ENCODE results near the gene LNP1.

The LNP1 gene

GRCh38 chr3:100395679-100396431 lies 5.5 kb upstream of the LNP1 start:
- Histone ChIP-seq H3K27me3 (ENCODE audit: insufficient read depth, poor library complexity, severe bottlenecking) (no peaks in the 10 kb centered on the region), H3K4me3 (replicated peaks; ENCODE audit: insufficient read depth, low read length) (no peak overlapping the region), H3K27ac (replicated peaks) (no peak overlapping the region)
- TF ChIP-seq, protein P1, sequence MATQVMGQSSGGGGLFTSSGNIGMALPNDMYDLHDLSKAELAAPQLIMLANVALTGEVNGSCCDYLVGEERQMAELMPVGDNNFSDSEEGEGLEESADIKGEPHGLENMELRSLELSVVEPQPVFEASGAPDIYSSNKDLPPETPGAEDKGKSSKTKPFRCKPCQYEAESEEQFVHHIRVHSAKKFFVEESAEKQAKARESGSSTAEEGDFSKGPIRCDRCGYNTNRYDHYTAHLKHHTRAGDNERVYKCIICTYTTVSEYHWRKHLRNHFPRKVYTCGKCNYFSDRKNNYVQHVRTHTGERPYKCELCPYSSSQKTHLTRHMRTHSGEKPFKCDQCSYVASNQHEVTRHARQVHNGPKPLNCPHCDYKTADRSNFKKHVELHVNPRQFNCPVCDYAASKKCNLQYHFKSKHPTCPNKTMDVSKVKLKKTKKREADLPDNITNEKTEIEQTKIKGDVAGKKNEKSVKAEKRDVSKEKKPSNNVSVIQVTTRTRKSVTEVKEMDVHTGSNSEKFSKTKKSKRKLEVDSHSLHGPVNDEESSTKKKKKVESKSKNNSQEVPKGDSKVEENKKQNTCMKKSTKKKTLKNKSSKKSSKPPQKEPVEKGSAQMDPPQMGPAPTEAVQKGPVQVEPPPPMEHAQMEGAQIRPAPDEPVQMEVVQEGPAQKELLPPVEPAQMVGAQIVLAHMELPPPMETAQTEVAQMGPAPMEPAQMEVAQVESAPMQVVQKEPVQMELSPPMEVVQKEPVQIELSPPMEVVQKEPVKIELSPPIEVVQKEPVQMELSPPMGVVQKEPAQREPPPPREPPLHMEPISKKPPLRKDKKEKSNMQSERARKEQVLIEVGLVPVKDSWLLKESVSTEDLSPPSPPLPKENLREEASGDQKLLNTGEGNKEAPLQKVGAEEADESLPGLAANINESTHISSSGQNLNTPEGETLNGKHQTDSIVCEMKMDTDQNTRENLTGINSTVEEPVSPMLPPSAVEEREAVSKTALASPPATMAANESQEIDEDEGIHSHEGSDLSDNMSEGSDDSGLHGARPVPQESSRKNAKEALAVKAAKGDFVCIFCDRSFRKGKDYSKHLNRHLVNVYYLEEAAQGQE (IDR thresholded peaks at IDR 0.05; ENCODE audit: insufficient replicate concordance, low read depth) = no peak
- TF ChIP-seq SPI1 (IDR thresholded peaks at IDR 0.05; ENCODE audit: borderline replicate concordance, low read depth) (no peak), CTCF (IDR thresholded peaks at IDR 0.05; ENCODE audit: insufficient read depth, low read length) (no peak), POLR2AphosphoS5 (IDR thresholded peaks at IDR 0.05; ENCODE audit: low read depth) (no peak), GABPA (IDR thresholded peaks at IDR 0.05; ENCODE audit: low read depth) (no peak)
- no peak for DNase-seq (ENCODE audit: low read depth in 1 of 2, low spot score in 1 of 2)

DNA sequence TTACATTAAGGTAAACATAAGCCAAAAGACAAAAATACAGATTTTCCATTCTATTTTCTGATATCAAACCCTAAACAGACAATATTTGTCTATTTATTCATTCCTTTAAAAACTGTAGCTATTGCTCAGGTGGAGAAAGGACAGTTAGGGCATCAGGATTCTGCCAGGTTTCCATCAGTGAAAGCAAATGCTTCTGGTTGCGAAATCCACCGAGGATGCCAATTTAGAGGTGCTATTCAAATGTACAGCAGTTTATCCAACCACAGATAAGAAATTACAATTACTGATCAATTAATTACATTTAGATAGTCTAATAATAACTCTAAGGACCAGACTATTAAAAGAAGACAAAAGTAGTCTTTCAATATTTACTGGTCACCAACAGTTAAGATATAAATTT lies 4.4 kb upstream of the LNP1 start:
- Histone ChIP-seq H3K27ac (replicated peaks) (no peak overlapping the region), H3K4me3 (replicated peaks; ENCODE audit: insufficient read depth, low read length) (no peak overlapping the region), H3K27me3 (ENCODE audit: insufficient read depth, poor library complexity, severe bottlenecking) (no peaks in the 10 kb centered on the region)
- TF ChIP-seq POLR2AphosphoS5 (IDR thresholded peaks at IDR 0.05; ENCODE audit: low read depth) (no peak), CTCF (IDR thresholded peaks at IDR 0.05; ENCODE audit: insufficient read depth, low read length) (no peak), SPI1 (IDR thresholded peaks at IDR 0.05; ENCODE audit: borderline replicate concordance, low read depth) (no peak), GABPA (IDR thresholded peaks at IDR 0.05; ENCODE audit: low read depth) (no peak)
- TF ChIP-seq, protein P1 (IDR thresholded peaks at IDR 0.05; ENCODE audit: insufficient replicate concordance, low read depth) = no peak
- no peak for DNase-seq (ENCODE audit: low read depth in 1 of 2, low spot score in 1 of 2)

DNA sequence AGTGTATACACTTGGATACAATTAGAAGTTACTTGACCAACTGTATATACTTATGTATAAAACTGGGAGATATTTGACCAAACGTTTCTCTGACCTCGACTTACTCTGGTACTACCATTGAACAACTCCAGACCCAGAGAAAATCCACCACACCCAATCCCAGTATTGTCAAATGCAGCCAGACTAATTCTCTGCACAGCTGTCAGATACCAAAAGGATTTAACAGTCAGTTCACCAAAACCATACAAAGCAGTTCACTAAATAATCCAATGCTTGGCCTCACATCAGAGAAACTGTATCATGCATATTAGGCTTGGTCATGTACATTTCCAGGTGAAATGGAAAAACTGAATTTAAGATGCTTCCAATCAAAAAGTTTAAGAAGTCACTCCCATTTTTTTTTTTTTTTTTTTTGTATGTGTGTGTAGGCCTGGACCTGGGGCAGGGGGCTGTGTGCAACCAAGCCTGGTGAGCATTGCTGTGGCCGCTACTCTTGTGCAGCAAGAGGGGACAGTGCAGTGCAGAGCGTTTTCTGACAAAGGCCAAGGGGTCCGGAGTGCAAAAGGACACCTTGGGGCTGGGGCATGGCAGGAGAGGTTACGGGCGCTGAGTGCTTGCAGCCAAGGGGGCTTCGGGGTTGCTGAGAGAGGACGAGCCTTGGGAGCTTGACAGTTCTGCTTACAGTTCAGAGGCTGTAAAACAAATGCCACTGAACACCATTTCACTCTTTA lies 1.8 kb upstream of the LNP1 start:
- H3K4me3 ChIP-seq (replicated peaks; ENCODE audit: insufficient read depth, low read length) = peak overlapping the region; percentile 91
- H3K27me3 ChIP-seq (ENCODE audit: insufficient read depth, poor library complexity, severe bottlenecking) = no peaks in the 10 kb centered on the region
- no peak for DNase-seq (ENCODE audit: low read depth in 1 of 2, low spot score in 1 of 2)
- H3K27ac ChIP-seq (replicated peaks) = no peak overlapping the region; the same call in 1 of the 2 replicates
- TF ChIP-seq POLR2AphosphoS5 (IDR thresholded peaks at IDR 0.05; ENCODE audit: low read depth) (no peak), SPI1 (IDR thresholded peaks at IDR 0.05; ENCODE audit: borderline replicate concordance, low read depth) (no peak), GABPA (IDR thresholded peaks at IDR 0.05; ENCODE audit: low read depth) (no peak)
- TF ChIP-seq, protein P1 (IDR thresholded peaks at IDR 0.05; ENCODE audit: insufficient replicate concordance, low read depth) = no peak

Measured in HL-60 (cell line).